OCI-LY1 (cell line): ENCODE results near the gene SEMA6B.

Source experiments
- CTCF ChIP-seq: fragments of 200-600 bp; sonication (generic), shearing (Covaris generic); IDR thresholded peaks from 2 replicates; pipeline ENCODE4 v1.5.1; 2017; ENCODE audit warnings: mild to moderate bottlenecking, antibody characterized with exemption, low read length, moderate library complexity, mixed read lengths
- EZH2 ChIP-seq: fragments of 200-600 bp; sonication (generic), shearing (Covaris generic); IDR thresholded peaks from 2 replicates; pipeline ENCODE4 v1.8.0; 2017; ENCODE audit warnings: borderline replicate concordance, mixed run types, mild to moderate bottlenecking, antibody characterized with exemption, low read length, moderate library complexity, mixed read lengths

GRCh38 chr19:4593409-4593851, 33.9 kb upstream of the SEMA6B start:
- no peak for TF ChIP-seq EZH2
- TF ChIP-seq CTCF, result no peak
